Frontal cortex (tissue), 4 donors: ENCODE data around the gene LUC7L3. TPM values are rescaled to one million over a fixed set of nuclear protein-coding genes. Genes with fewer than 3 reads are reported as not detected.

Source experiments
- DNase-seq, 2 donors: peaks; one replicate each; pipeline ENCODE4 v3.0.0; 2012; ENCODE audit warnings: low spot score in 2 of 2
- FAIRE-seq: peaks from 2 replicates; lab custom pipeline; 2012; peaks lifted over from hg19 to GRCh38; lab: Jason Lieb, UNC
- total RNA-seq: library from RNA; depleted of rRNA; stranded (reverse); fragments of >200 nt; gene quantifications from one replicate; pipeline ENCODE4 v1.2.3, GENCODE V29; 2014
- donor health status: control.
- donor health status: control.
- donor health status: control.

The LUC7L3 gene
- total RNA-seq, 1 donor from 2014 or later, result 115 TPM

- FAIRE-seq (no peak), DNase-seq (no peak)
Measured at GRCh38 chr17:50737118-50737698, 17.8 kb downstream of the LUC7L3 start.

DNA sequence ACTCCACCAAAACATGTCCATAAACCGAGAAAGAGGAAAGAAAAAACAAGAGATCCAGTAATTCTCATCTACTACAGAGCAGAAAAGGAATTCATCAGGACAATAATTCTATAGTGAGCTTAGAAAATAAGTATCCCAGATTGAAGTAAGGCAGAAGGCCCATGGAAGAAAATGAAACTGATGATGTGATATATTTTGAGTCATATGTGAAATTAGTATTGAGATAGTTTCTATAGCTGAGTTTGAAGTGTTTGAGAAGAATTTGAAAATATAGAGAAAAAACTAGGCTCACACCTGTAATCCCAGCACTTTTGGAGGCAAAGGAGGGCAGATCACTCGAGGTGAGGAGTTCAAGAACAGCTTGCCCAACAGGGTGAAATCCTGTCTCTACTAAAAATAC lies 19.7 kb downstream of the LUC7L3 start:
- DNase-seq (no peak), FAIRE-seq (no peak)

GRCh38 chr17:50745631-50746030 lies 26.2 kb downstream of the LUC7L3 start:
- FAIRE-seq, result no peak
- no peak for DNase-seq

DNA sequence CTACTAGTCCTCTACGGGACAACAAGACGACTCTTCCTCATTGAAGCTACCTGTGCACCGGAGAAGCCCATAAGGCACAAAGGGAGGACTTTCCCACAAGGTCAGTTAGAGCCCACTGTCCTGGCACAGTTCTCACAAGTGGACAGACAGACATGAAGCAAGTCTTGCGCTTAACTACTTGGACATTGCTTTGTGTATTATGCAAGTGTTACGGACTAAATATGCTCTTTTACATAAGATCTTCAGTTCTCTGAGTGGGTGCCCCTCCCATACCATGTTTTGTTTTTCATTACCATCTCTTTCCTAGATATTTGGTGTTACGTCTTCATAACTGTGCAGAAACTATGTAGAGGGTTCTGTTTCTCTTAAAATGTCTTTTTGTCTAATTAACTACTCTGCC lies 29.8 kb downstream of the LUC7L3 start:
- DNase-seq, result no peak
- no peak for FAIRE-seq

GRCh38 chr17:50754521-50754920 lies 35.1 kb downstream of the LUC7L3 start:
- no peak for FAIRE-seq
- DNase-seq, result no peak

- no peak for FAIRE-seq
- DNase-seq, result no peak
Measured at GRCh38 chr17:50758524-50758923, 39.1 kb downstream of the LUC7L3 start.

GRCh38 chr17:50758989-50759544 lies 39.7 kb downstream of the LUC7L3 start:
- FAIRE-seq (no peak), DNase-seq (no peak)

DNA sequence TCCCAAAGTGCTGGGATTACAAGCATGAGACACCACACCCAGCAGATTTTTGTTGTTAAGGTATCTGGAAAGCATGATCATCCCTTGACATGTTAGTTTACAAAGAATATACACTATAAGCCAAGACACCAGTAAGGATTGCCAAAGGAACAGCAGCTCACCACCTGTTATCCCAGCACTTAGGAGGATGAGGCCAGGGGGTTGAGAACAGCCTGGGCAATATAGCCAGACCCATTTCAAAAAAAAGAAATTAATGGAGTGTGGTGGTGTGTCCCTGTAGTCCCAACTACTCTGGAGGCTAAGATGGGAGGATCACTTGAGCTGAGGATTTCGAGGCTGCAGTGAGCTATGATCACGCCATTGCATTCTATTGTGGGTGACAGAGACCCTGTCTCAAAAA lies 42.8 kb downstream of the LUC7L3 start:
- DNase-seq (no peak), FAIRE-seq (no peak)

GRCh38 chr17:50763716-50764475 lies 44.5 kb downstream of the LUC7L3 start:
- DNase-seq (no peak), FAIRE-seq (no peak)

GRCh38 chr17:50764734-50765149 lies 45.3 kb downstream of the LUC7L3 start:
- DNase-seq (no peak), FAIRE-seq (no peak)

DNA sequence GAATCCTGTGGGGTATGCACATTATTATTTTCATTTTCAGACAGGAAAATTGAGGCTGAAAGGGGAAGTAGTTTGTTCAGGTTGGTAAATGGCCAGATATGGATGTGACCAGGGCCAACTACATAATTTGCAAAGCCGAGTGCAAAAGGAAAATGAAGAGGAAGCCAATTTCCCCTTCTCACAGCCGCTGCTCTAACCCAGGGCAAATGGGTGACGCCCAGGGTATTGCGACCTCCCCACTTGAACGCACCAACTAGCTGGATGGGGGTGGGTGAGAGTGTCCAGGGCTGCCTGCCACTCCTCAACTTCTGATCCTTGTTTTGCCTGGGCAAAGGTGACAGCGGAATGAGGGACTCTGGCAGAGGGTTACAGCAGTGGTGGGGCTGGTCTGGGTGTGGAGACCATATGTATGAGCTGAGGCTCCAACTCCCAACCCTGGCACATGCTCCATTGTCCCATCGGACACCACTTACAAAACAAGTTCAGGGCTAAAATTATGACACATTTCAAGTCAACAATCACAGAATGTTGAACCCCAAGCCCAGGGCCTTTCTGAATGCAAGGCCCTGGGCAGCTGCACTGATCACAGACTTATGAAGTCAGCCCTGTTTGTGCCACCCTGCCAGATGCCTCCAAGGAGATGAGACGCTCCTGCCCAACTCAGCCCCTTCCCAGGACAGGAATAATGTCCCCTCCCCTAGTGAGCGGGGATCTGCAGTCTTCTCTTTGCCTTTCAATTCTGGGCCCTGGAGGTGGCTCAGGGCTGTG lies 46.2 kb downstream of the LUC7L3 start:
- DNase-seq, result no peak

GRCh38 chr17:50766222-50767023 lies 47.0 kb downstream of the LUC7L3 start:
- DNase-seq, result no peak
- no peak for FAIRE-seq

More for the DNA sequence above, 46.2 kb downstream of the LUC7L3 start:
- no peak for FAIRE-seq

- FAIRE-seq (no peak), DNase-seq (no peak)
Measured at GRCh38 chr17:50767030-50767429, 47.6 kb downstream of the LUC7L3 start.

- no peak for DNase-seq
- FAIRE-seq, result no peak
Measured at GRCh38 chr17:50767446-50767845, 48.0 kb downstream of the LUC7L3 start, which contains the start of gene ANKRD40CL. Gene ANKRD40CL, minus strand, starts transcription at chr17:50767518. Its CDS starts 605 bp downstream, at chr17:50766913.

DNA sequence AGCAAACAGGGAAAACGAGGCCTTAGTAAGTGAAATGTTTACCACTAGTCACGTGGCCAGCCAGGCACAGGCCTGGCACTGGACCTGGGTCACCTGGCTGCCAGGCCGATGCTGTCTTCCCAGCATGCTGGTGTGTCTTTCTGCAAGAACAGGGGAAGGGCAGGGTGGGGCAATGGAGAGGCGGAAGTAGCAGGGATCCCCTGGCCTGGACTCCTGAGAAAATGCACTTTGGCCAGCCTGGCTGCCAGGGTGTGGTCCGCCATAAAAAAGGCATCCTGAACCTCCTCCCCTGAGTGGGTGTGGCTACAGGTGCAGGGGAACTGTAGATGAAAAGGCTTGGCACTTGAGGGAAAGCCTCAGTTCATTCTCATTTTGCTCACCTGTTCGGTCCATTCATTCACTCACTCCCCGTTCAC lies 49.0 kb downstream of the LUC7L3 start:
- DNase-seq (no peak), FAIRE-seq (no peak)

DNA sequence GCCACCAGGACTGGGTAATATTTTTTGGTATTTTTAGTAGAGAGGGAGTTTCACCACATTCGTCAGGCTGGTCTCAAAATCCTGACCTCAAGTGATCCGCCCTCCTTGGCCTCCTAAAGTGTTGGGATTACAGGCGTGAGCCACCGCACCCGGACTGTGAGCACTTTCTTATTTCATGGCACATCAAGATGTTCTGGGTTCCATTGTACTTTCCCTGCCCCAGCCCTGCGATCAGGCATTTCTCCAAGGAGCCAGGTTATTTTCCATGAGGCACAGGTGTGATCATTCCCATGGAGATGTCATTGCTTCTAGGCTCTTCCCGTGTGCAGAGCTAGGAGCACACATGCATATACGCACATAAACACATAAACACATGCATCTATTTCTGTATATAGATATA lies 50.5 kb downstream of the LUC7L3 start:
- FAIRE-seq, result no peak
- no peak for DNase-seq

DNA sequence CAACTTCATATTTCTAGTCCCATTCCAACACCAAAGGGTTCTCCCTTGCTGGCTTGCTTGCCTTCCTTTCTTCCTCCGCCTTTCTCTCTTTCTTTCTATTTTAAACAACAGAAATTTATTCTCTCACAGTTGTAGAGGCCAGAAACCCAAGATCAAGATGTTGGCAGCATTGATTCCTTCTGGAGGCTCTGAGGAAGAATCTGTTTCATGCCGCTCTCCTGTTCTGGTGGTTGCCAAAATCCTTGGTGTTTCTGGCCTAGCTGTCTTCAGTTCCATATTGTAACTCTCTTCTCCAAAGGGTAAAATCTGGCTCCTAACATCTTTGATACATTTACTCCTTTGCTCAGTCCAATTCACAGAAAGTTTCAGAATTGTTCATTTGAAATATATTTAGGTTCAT lies 50.9 kb downstream of the LUC7L3 start:
- no peak for DNase-seq
- FAIRE-seq, result no peak

DNA sequence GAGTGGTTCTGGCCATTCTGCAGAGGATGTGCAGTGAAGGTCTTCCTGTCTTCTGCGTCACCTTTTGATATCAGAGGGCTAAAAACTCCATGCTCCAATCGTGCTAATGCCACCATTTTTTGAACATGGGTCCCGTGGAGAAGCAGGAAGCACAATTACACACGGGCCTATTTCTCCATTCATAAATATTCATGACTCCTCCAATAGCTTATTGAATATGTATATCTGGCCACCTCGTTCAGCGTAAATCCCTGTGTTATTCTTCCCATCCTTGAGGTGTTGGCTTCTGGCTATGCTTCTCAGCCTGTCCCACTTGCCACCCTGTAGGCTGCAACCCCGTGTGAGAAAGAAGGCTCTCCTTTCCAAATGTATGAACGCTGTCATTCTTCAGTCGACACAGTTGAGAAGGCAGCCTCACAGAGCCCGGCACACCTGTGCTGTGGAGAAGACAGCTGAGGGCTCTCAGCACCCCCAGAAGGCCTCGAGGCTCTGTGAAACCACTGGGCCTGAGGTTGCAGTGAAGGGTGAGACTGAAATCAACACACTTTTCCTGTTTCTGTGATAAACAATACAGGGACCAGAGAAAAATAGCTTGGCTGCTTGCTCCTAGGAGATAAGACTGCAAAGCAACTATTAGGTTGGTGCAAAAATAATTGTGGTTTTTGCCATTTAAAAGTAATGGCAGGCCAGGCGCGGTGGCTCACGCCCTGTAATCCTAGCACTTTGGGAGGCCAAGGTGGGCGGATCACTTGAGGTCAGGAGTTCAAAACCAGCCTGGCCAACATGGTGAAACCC lies 52.8 kb downstream of the LUC7L3 start:
- FAIRE-seq (no peak), DNase-seq (no peak)

DNA sequence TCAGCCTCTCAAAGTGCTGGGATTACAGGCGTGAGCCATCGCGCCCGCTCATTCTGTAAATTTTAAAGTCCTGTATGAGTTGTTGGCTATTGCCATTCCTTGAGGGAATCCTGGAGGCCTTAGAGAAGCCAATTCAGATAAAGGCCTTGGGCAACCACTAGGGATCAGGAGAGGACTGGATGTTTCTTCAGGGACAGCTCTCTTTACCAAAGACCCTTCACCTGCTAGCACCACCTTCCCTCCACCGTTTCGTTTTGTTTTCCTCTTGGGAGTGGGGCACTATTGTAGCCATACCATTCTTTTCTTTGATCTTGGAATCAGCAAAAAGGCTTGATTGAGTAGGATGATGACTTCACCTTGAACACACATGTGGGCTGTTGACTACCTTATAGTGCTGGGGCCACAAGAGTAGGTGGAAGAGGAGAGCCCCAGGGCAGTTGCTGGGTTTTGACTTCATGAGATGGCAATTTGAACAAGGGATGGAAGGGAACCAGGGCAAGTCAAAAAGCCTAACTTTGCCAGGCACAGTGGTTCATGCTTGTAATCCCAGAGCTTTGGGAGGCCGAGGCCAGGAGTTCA lies 54.9 kb downstream of the LUC7L3 start:
- DNase-seq (no peak), FAIRE-seq (no peak)
